ENCODE results near the gene CLEC12A.

- TF ChIP-seq CTCF (IDR thresholded peaks at IDR 0.05) = no peak
- no peak for TF ChIP-seq POLR2A (IDR thresholded peaks at IDR 0.05)
These were observed 13.4 kb upstream of the CLEC12A start for GRCh38 chr12:9957834-9958233.

All from uterus (tissue), 2 donors.